Skeletal muscle satellite cell (primary cell): Measurements from ENCODE around the gene PDCD1LG2. TPM values are rescaled to one million over a fixed set of nuclear protein-coding genes. Genes with fewer than 3 reads are reported as not detected.
"Not testable (repeated sequence)": the region's sequence is repeated elsewhere in the genome, so short reads cannot be mapped to it uniquely, and the experiment has no call there.

ENCODE experiments used
- H3K27me3 ChIP-seq: 2 replicates; pipeline ENCODE4 v1.7.0; 2013; ENCODE audit warnings: low read length; ENCODE audit not compliant: control insufficient read depth, insufficient read depth
- H3K36me3 ChIP-seq: 2 replicates; pipeline ENCODE4 v1.7.0; 2013; ENCODE audit warnings: mild to moderate bottlenecking, control low read depth, low read length; ENCODE audit not compliant: insufficient read depth
- H3K4me1 ChIP-seq: 2 replicates; pipeline ENCODE4 v1.7.0; 2013; ENCODE audit warnings: low read length; ENCODE audit not compliant: control insufficient read depth, insufficient read depth
- H3K4me2 ChIP-seq: 2 replicates; pipeline ENCODE4 v1.7.0; 2013; ENCODE audit warnings: mild to moderate bottlenecking, low read length
- H3K4me3 ChIP-seq: 2 replicates; pipeline ENCODE4 v1.7.0; 2013; ENCODE audit warnings: low read length
- H3K9ac ChIP-seq: 2 replicates; pipeline ENCODE4 v1.7.0; 2013; ENCODE audit warnings: mild to moderate bottlenecking, low read depth, low read length, moderate library complexity
- H3K9me3 ChIP-seq: replicated peaks from 2 replicates; pipeline ENCODE4 v1.7.0; 2013; ENCODE audit warnings: mild to moderate bottlenecking, control low read depth, low read length
- total RNA-seq: library from RNA; depleted of rRNA; stranded (reverse); fragments of >200 nt; gene quantifications from 2 replicates; pipeline ENCODE4 v1.2.3, GENCODE V29; 2012; rRNA removed

PDCD1LG2 gene
- 9.2 and 10.4 TPM in 2 replicates for total RNA-seq

GRCh38 chr9:5510360-5510931, at the start of gene PDCD1LG2:
PDCD1LG2 (plus strand) TSS chr9:5510531; CDS start chr9:5522547, 12,016 bp downstream.
- H3K9me3 ChIP-seq: no peaks in the 10 kb centered on the region
- H3K36me3 ChIP-seq: no peaks in the 10 kb centered on the region
- peaks cover 47% of the 10 kb centered on the region for H3K4me1 ChIP-seq
- H3K4me2 ChIP-seq: peak within 1 kb of the TSS; percentile 71
- peak within 1 kb of the TSS; percentile 84 for H3K9ac ChIP-seq
- peak within 1 kb of the TSS; percentile 63 for H3K4me3 ChIP-seq
- no peaks in the 10 kb centered on the region for H3K27me3 ChIP-seq

GRCh38 chr9:5464831-5465330, 45.5 kb upstream of the PDCD1LG2 start:
- H3K36me3 ChIP-seq: peaks cover 68% of the 10 kb centered on the region
- not testable (repeated sequence) for H3K9me3 ChIP-seq, H3K4me3 ChIP-seq, H3K9ac ChIP-seq, H3K4me2 ChIP-seq, H3K27me3 ChIP-seq, H3K4me1 ChIP-seq

GRCh38 chr9:5466005-5466404, 44.3 kb upstream of the PDCD1LG2 start:
- Histone ChIP-seq H3K9ac (no peak overlapping the region), H3K36me3 (peaks cover 63% of the 10 kb centered on the region), H3K27me3 (no peaks in the 10 kb centered on the region), H3K9me3 (no peaks in the 10 kb centered on the region), H3K4me3 (no peak overlapping the region), H3K4me2 (no peak overlapping the region), H3K4me1 (no peaks in the 10 kb centered on the region)

GRCh38 chr9:5466766-5467165, 43.6 kb upstream of the PDCD1LG2 start:
- Histone ChIP-seq H3K4me3 (no peak overlapping the region), H3K27me3 (no peaks in the 10 kb centered on the region), H3K9ac (no peak overlapping the region), H3K4me1 (no peaks in the 10 kb centered on the region), H3K9me3 (no peaks in the 10 kb centered on the region), H3K4me2 (no peak overlapping the region), H3K36me3 (peaks cover 63% of the 10 kb centered on the region)

GRCh38 chr9:5468850-5469249, 41.5 kb upstream of the PDCD1LG2 start:
- Histone ChIP-seq H3K9me3 (no peaks in the 10 kb centered on the region), H3K36me3 (peaks cover 49% of the 10 kb centered on the region), H3K27me3 (no peaks in the 10 kb centered on the region), H3K4me3 (no peak overlapping the region), H3K4me1 (no peaks in the 10 kb centered on the region), H3K4me2 (no peak overlapping the region), H3K9ac (no peak overlapping the region)

- H3K4me3 ChIP-seq: no peak overlapping the region
- no peak overlapping the region for H3K9ac ChIP-seq
- H3K9me3 ChIP-seq: no peaks in the 10 kb centered on the region
- H3K4me1 ChIP-seq: no peaks in the 10 kb centered on the region
- peaks cover 42% of the 10 kb centered on the region for H3K36me3 ChIP-seq
- H3K4me2 ChIP-seq: no peak overlapping the region
- H3K27me3 ChIP-seq: no peaks in the 10 kb centered on the region
These were observed 40.2 kb upstream of the PDCD1LG2 start for GRCh38 chr9:5470122-5470521.

- peaks cover 35% of the 10 kb centered on the region for H3K36me3 ChIP-seq
- H3K4me1 ChIP-seq: no peaks in the 10 kb centered on the region
- H3K9me3 ChIP-seq: no peaks in the 10 kb centered on the region
- no peaks in the 10 kb centered on the region for H3K27me3 ChIP-seq
- no peak overlapping the region for H3K9ac ChIP-seq
- H3K4me3 ChIP-seq: no peak overlapping the region
- no peak overlapping the region for H3K4me2 ChIP-seq
These were observed 39.5 kb upstream of the PDCD1LG2 start for GRCh38 chr9:5470816-5471215.

GRCh38 chr9:5475611-5476010, 34.7 kb upstream of the PDCD1LG2 start:
- not testable (repeated sequence) for H3K9ac ChIP-seq, H3K4me3 ChIP-seq, H3K4me2 ChIP-seq, H3K27me3 ChIP-seq, H3K9me3 ChIP-seq, H3K36me3 ChIP-seq, H3K4me1 ChIP-seq

- Histone ChIP-seq H3K27me3 (no peaks in the 10 kb centered on the region), H3K9me3 (no peaks in the 10 kb centered on the region), H3K4me2 (no peak overlapping the region), H3K9ac (no peak overlapping the region), H3K4me3 (no peak overlapping the region), H3K4me1 (no peaks in the 10 kb centered on the region), H3K36me3 (no peaks in the 10 kb centered on the region)
These were observed 32.1 kb upstream of the PDCD1LG2 start for GRCh38 chr9:5478206-5478605.

- H3K4me3 ChIP-seq: no peak overlapping the region
- H3K27me3 ChIP-seq: no peaks in the 10 kb centered on the region
These were observed 30.2 kb upstream of the PDCD1LG2 start for GRCh38 chr9:5479994-5480694.

GRCh38 chr9:5480919-5481318, 29.4 kb upstream of the PDCD1LG2 start:
- Histone ChIP-seq H3K4me1 (no peaks in the 10 kb centered on the region), H3K9me3 (no peaks in the 10 kb centered on the region), H3K36me3 (no peaks in the 10 kb centered on the region), H3K4me3 (no peak overlapping the region), H3K4me2 (no peak overlapping the region), H3K9ac (no peak overlapping the region), H3K27me3 (no peaks in the 10 kb centered on the region)

More at GRCh38 chr9:5479994-5480694, 30.2 kb upstream of the PDCD1LG2 start:
- Histone ChIP-seq H3K9me3 (no peaks in the 10 kb centered on the region), H3K4me1 (no peaks in the 10 kb centered on the region), H3K36me3 (no peaks in the 10 kb centered on the region), H3K4me2 (no peak overlapping the region), H3K9ac (no peak overlapping the region)
